SK-N-SH (cell line): ENCODE measurements around the gene KRTAP5-2. TPM values are rescaled to one million over a fixed set of nuclear protein-coding genes. Genes with fewer than 3 reads are reported as not detected.

Source experiments
- CTCF ChIA-PET: fragments of 300-600, 350-600 bp; formaldehyde crosslinking; extraction: SDS; loops from one replicate; lab custom pipeline; 2021; lab: Yijun Ruan, JAX
- POLR2A ChIA-PET: fragments of 350-600 bp; sonication (Branson Sonifier 250); formaldehyde crosslinking; extraction: SDS; loops from one replicate; lab custom pipeline; 2020; ENCODE audit warnings: antibody characterized with exemption, inconsistent platforms; lab: Yijun Ruan, JAX
- DNase-seq: peaks from one replicate; pipeline ENCODE4 v3.0.0; 2012
- H2AFZ ChIP-seq: fragments of 200-600 bp; sonication (generic); 2 replicates; pipeline ENCODE4 v1.8.1; 2016; ENCODE audit warnings: antibody characterized with exemption, mild to moderate bottlenecking, low read depth
- H3F3A ChIP-seq: fragments of 200-600 bp; sonication (generic); replicated peaks from 2 replicates; pipeline ENCODE3; 2016; ENCODE audit warnings: antibody characterized with exemption, mild to moderate bottlenecking; ENCODE audit not compliant: insufficient read depth
- H3K27ac ChIP-seq, 2 experiments: fragments of 200-500 bp in 1 of 2; fragments of 200-600 bp in 1 of 2; sonication (Bioruptor generic) in 1 of 2; sonication (generic), shearing (Covaris generic) in 1 of 2; 2 replicates each; pipeline versions ENCODE4 v1.5.1 to v1.6.1; 2014 to 2016; ENCODE audit warnings: low read depth in 2 of 2, inconsistent platforms in 1 of 2, low read length in 1 of 2, mild to moderate bottlenecking in 1 of 2, mixed read lengths in 1 of 2
- H3K27me3 ChIP-seq: fragments of 200-600 bp; sonication (generic), shearing (Covaris generic); 2 replicates; pipeline ENCODE4 v1.6.1; 2016; ENCODE audit warnings: mixed run types; ENCODE audit not compliant: insufficient read depth
- H3K36me3 ChIP-seq, 2 experiments: fragments of 200-500 bp in 1 of 2; fragments of 200-600 bp in 1 of 2; sonication (Bioruptor generic) in 1 of 2; sonication (generic) in 1 of 2; replicated peaks in 1 of 2; 2 replicates each; pipeline versions ENCODE3 to v1.5.1; 2014 to 2016; ENCODE audit warnings: low read length in 1 of 2, mild to moderate bottlenecking in 1 of 2; ENCODE audit not compliant: insufficient read depth in 2 of 2, control insufficient read depth in 1 of 2
- H3K4me1 ChIP-seq, 2 experiments: fragments of 200-500 bp in 1 of 2; fragments of 200-600 bp in 1 of 2; sonication (Bioruptor generic) in 1 of 2; sonication (generic), shearing (Covaris generic) in 1 of 2; 2 replicates each; pipeline versions ENCODE4 v1.5.1 to v1.6.1; 2014 to 2016; ENCODE audit warnings: low read depth in 1 of 2, low read length in 1 of 2, mixed run types in 1 of 2; ENCODE audit not compliant: insufficient read depth in 2 of 2, control insufficient read depth in 1 of 2
- H3K4me2 ChIP-seq: fragments of 200-600 bp; sonication (generic), shearing (Covaris generic); 2 replicates; pipeline ENCODE4 v1.6.1; 2017; ENCODE audit warnings: mixed run types
- H3K4me3 ChIP-seq, 2 experiments: fragments of 200-500 bp in 1 of 2; fragments of 200-600 bp in 1 of 2; sonication (Bioruptor generic) in 1 of 2; sonication (generic), shearing (Covaris generic) in 1 of 2; 2 replicates each; pipeline versions ENCODE4 v1.5.1 to v1.8.1; 2014 to 2016; ENCODE audit warnings: low read depth in 2 of 2, inconsistent platforms in 1 of 2, low read length in 1 of 2, mild to moderate bottlenecking in 1 of 2, mixed read lengths in 1 of 2, moderate library complexity in 1 of 2
- H3K79me2 ChIP-seq: fragments of 200-600 bp; sonication (generic); 2 replicates; pipeline ENCODE4 v1.8.1; 2017; ENCODE audit warnings: mild to moderate bottlenecking; ENCODE audit not compliant: insufficient read depth
- H3K9ac ChIP-seq: fragments of 200-600 bp; sonication (generic); 2 replicates; pipeline ENCODE4 v1.6.1; 2017; ENCODE audit warnings: mixed run types
- H3K9me2 ChIP-seq: fragments of 200-600 bp; sonication (generic); 2 replicates; pipeline ENCODE4 v1.6.1; 2017; ENCODE audit warnings: mixed run types
- H3K9me3 ChIP-seq: fragments of 200-600 bp; sonication (generic); 2 replicates; pipeline ENCODE4 v1.6.1; 2017; ENCODE audit warnings: mixed run types, mild to moderate bottlenecking, moderate library complexity
- H4K20me1 ChIP-seq: fragments of 200-600 bp; sonication (generic); 2 replicates; pipeline ENCODE4 v1.6.1; 2017; ENCODE audit warnings: mild to moderate bottlenecking, mixed run types; ENCODE audit not compliant: insufficient read depth
- CHD2 ChIP-seq: fragments of 150-350 bp; IDR thresholded peaks from 2 replicates; pipeline ENCODE4 v1.6.1; 2018; ENCODE audit warnings: low read length; ENCODE audit not compliant: partially characterized antibody
- FOSL2 ChIP-seq: IDR thresholded peaks from 2 replicates; pipeline ENCODE4 v1.4.0; 2012; ENCODE audit warnings: low read depth, mild to moderate bottlenecking, moderate library complexity, borderline replicate concordance
- FOXJ3 ChIP-seq: sonication (generic); formaldehyde crosslinking; IDR thresholded peaks from 2 replicates; pipeline ENCODE4 v1.5.1; 2020; ENCODE audit warnings: mild to moderate bottlenecking, missing genetic modification reagents
- FOXM1 ChIP-seq: IDR thresholded peaks from 2 replicates; pipeline ENCODE4 v1.4.0; 2012; ENCODE audit warnings: low read depth, mild to moderate bottlenecking
- GABPA ChIP-seq: IDR thresholded peaks from 2 replicates; pipeline ENCODE4 v1.4.0; 2012; ENCODE audit warnings: low read depth, mild to moderate bottlenecking
- GATA2 ChIP-seq: sonication (generic); formaldehyde crosslinking; IDR thresholded peaks from 2 replicates; pipeline ENCODE4 v1.5.0; 2020; ENCODE audit warnings: mild to moderate bottlenecking, missing genetic modification reagents
- NFIC ChIP-seq: IDR thresholded peaks from 2 replicates; pipeline ENCODE4 v1.4.0; 2012; ENCODE audit warnings: borderline replicate concordance
- NRF1 ChIP-seq: IDR thresholded peaks from 2 replicates; pipeline ENCODE4 v1.6.1; 2012; ENCODE audit warnings: low read depth, mild to moderate bottlenecking, low read length
- SIN3A ChIP-seq: IDR thresholded peaks from 2 replicates; pipeline ENCODE4 v1.6.1; 2012; ENCODE audit warnings: low read depth, mild to moderate bottlenecking, low read length, moderate library complexity, borderline replicate concordance
- TAF1 ChIP-seq: IDR thresholded peaks from 2 replicates; pipeline ENCODE4 v1.6.1; 2012; ENCODE audit warnings: low read depth, mild to moderate bottlenecking, low read length, moderate library complexity, borderline replicate concordance
- TEAD4 ChIP-seq: IDR thresholded peaks from 2 replicates; pipeline ENCODE4 v1.4.0; 2012; ENCODE audit warnings: mild to moderate bottlenecking, borderline replicate concordance; ENCODE audit not compliant: insufficient read depth
- USF1 ChIP-seq: IDR thresholded peaks from 2 replicates; pipeline ENCODE4 v1.4.0; 2012; ENCODE audit warnings: low read depth, borderline replicate concordance
- USF2 ChIP-seq: fragments of 150-350 bp; IDR thresholded peaks from 2 replicates; pipeline ENCODE4 v1.6.1; 2017; ENCODE audit warnings: antibody characterized with exemption, low read length, low read depth, borderline replicate concordance
- WGBS: methylation state at CpG from one replicate; pipeline ENCODE4 v1.1.6; 2017; ENCODE audit warnings: low lambda C conversion rate; 5-methylcytosine and 5-hydroxymethylcytosine counted together
- polyA plus RNA-seq, 3 experiments: library from polyadenylated mRNA; depleted of rRNA; stranded (reverse); fragments of >200 nt; gene quantifications; 2 replicates each; pipeline ENCODE4 v1.2.3, GENCODE V29; 2012
- TF ChIP-seq, protein P1 (sequence below): IDR thresholded peaks from 2 replicates; pipeline ENCODE4 v1.6.1; 2012; ENCODE audit warnings: mild to moderate bottlenecking, low read depth, low read length, moderate library complexity
- TF ChIP-seq, protein P2 (sequence below): IDR thresholded peaks from 2 replicates; pipeline ENCODE4 v1.4.0; 2012; ENCODE audit warnings: low read depth
- TF ChIP-seq, protein P3 (sequence below): IDR thresholded peaks from 2 replicates; pipeline ENCODE4; 2012

The KRTAP5-2 gene
- polyA plus RNA-seq, 1 of the 3 experiments (the other 2 are of a cell fraction): not detected

- CTCF ChIA-PET: interaction anchor here (1.0 to 5.3 kb wide), 3 partner anchors 14 to 45 kb away, joined by 3 to 52 read pairs (median 23); no protein-coding TSS in a partner anchor
- TF ChIP-seq TEAD4 (no peak), USF2 (no peak), USF1 (no peak), FOXM1 (no peak), CHD2 (no peak), GATA2 (CRISPR knock-in tag) (no peak), TAF1 (no peak), SIN3A (no peak), FOXJ3 (CRISPR knock-in tag) (no peak), FOSL2 (no peak), GABPA (no peak), NRF1 (no peak), NFIC (no peak)
- TF ChIP-seq, protein P1, sequence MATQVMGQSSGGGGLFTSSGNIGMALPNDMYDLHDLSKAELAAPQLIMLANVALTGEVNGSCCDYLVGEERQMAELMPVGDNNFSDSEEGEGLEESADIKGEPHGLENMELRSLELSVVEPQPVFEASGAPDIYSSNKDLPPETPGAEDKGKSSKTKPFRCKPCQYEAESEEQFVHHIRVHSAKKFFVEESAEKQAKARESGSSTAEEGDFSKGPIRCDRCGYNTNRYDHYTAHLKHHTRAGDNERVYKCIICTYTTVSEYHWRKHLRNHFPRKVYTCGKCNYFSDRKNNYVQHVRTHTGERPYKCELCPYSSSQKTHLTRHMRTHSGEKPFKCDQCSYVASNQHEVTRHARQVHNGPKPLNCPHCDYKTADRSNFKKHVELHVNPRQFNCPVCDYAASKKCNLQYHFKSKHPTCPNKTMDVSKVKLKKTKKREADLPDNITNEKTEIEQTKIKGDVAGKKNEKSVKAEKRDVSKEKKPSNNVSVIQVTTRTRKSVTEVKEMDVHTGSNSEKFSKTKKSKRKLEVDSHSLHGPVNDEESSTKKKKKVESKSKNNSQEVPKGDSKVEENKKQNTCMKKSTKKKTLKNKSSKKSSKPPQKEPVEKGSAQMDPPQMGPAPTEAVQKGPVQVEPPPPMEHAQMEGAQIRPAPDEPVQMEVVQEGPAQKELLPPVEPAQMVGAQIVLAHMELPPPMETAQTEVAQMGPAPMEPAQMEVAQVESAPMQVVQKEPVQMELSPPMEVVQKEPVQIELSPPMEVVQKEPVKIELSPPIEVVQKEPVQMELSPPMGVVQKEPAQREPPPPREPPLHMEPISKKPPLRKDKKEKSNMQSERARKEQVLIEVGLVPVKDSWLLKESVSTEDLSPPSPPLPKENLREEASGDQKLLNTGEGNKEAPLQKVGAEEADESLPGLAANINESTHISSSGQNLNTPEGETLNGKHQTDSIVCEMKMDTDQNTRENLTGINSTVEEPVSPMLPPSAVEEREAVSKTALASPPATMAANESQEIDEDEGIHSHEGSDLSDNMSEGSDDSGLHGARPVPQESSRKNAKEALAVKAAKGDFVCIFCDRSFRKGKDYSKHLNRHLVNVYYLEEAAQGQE: no peak
- TF ChIP-seq, protein P2, sequence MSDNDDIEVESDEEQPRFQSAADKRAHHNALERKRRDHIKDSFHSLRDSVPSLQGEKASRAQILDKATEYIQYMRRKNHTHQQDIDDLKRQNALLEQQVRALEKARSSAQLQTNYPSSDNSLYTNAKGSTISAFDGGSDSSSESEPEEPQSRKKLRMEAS: no peak
- TF ChIP-seq, protein P3, sequence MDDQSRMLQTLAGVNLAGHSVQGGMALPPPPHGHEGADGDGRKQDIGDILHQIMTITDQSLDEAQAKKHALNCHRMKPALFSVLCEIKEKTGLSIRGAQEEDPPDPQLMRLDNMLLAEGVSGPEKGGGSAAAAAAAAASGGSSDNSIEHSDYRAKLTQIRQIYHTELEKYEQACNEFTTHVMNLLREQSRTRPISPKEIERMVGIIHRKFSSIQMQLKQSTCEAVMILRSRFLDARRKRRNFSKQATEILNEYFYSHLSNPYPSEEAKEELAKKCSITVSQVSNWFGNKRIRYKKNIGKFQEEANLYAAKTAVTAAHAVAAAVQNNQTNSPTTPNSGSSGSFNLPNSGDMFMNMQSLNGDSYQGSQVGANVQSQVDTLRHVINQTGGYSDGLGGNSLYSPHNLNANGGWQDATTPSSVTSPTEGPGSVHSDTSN: no peak
These were observed 37.3 kb downstream of the KRTAP5-2 start for GRCh38 chr11:1560649-1561251.

More at GRCh38 chr11:1560649-1561251, 37.3 kb downstream of the KRTAP5-2 start:
- no peak overlapping the region for H2AFZ ChIP-seq
- no peak overlapping the region for H3K4me2 ChIP-seq
- no peaks in the 10 kb centered on the region for H3K79me2 ChIP-seq
- no peaks in the 10 kb centered on the region for H3F3A ChIP-seq
- peaks cover 10 to 12% of the 10 kb centered on the region in 2 experiments; a peak in 2 of 4 replicates for H3K4me1 ChIP-seq
- no peak overlapping the region for H3K9ac ChIP-seq
- no peaks in the 10 kb centered on the region for H3K27me3 ChIP-seq
- H3K27ac ChIP-seq: no peak overlapping the region
- POLR2A ChIA-PET: no interaction called here
- 87% methylated on average over 3 of the region's 8 CpGs for WGBS
- no peak for DNase-seq
- H4K20me1 ChIP-seq: 0 out of 2 replicates have a peak, but pooled peaks cover 2% of the 10 kb centered on the region
- H3K9me2 ChIP-seq: no peaks in the 10 kb centered on the region
- no peaks in the 10 kb centered on the region for H3K9me3 ChIP-seq
- H3K36me3 ChIP-seq: no peaks in the 10 kb centered on the region
- H3K4me3 ChIP-seq: no peak overlapping the region
